HepG2 (cell line): ENCODE results near the gene ST7L. TPM values are rescaled to one million over a fixed set of nuclear protein-coding genes. Genes with fewer than 3 reads are reported as not detected.
A peak's percentile ranks its signal among the peaks of the same experiment; 100 is the strongest.

Source experiments
- BHLHE40 ChIP-seq: IDR thresholded peaks from 2 replicates; pipeline ENCODE4 v1.6.1; 2011; ENCODE audit warnings: low read length, improper control_type of control experiment
- HMGA1 ChIP-seq: sonication (generic); formaldehyde crosslinking; conservative IDR thresholded peaks from 2 replicates; pipeline ENCODE4 v1.4.0; 2020; ENCODE audit warnings: missing genetic modification reagents
- KLF16 ChIP-seq, 2 experiments: sonication (generic) in 1 of 2; formaldehyde crosslinking in 1 of 2; IDR thresholded peaks; 2 replicates each; pipeline versions ENCODE4 v1.6.1 to v1.8.0; 2016 to 2023; ENCODE audit warnings: missing genetic modification reagents in 2 of 2, missing compliant biosample characterization in 1 of 2
- MBD4 ChIP-seq: IDR thresholded peaks from 2 replicates; pipeline ENCODE4 v1.6.1; 2012; ENCODE audit warnings: low read length, inconsistent platforms, borderline replicate concordance
- NR2F1 ChIP-seq, 2 experiments: fragments of 450-650 bp in 1 of 2; formaldehyde crosslinking in 1 of 2; IDR thresholded peaks; 2 replicates each; pipeline versions ENCODE4 v1.5.0 to v1.6.1; 2016 to 2020; ENCODE audit warnings: mild to moderate bottlenecking in 1 of 2, missing compliant biosample characterization in 1 of 2, missing genetic modification reagents in 1 of 2, moderate library complexity in 1 of 2
- NRL ChIP-seq: sonication (generic); formaldehyde crosslinking; IDR thresholded peaks from 2 replicates; pipeline ENCODE4 v1.5.0; 2020; ENCODE audit warnings: missing genetic modification reagents, mild to moderate bottlenecking, moderate library complexity, borderline replicate concordance
- RFX3 ChIP-seq: IDR thresholded peaks from 2 replicates; pipeline ENCODE4 v1.6.1; 2016; ENCODE audit warnings: missing biosample characterization, missing genetic modification reagents
- RORA ChIP-seq: sonication (generic); formaldehyde crosslinking; IDR thresholded peaks from 2 replicates; pipeline ENCODE4 v1.5.0; 2020; ENCODE audit warnings: mild to moderate bottlenecking, missing genetic modification reagents, moderate library complexity
- SOX5 ChIP-seq: IDR thresholded peaks from 2 replicates; pipeline ENCODE4 v1.6.1; 2016; ENCODE audit warnings: borderline replicate concordance
- SP1 ChIP-seq, 2 experiments: fragments of 450-650 bp in 1 of 2; sonication (generic) in 1 of 2; formaldehyde crosslinking in 1 of 2; IDR thresholded peaks; 2 replicates each; pipeline versions ENCODE4 v1.4.0 to v1.6.1; 2016 to 2020; ENCODE audit warnings: missing genetic modification reagents in 1 of 2
- TCF7 ChIP-seq: sonication (generic); IDR thresholded peaks from 2 replicates; pipeline ENCODE4 v1.6.1; 2016; ENCODE audit warnings: antibody characterized with exemption, low read depth
- ZNF232 ChIP-seq: sonication (generic); formaldehyde crosslinking; IDR thresholded peaks from 2 replicates; pipeline ENCODE4 v1.4.0; 2020; ENCODE audit warnings: missing genetic modification reagents, borderline replicate concordance
- ZNF24 ChIP-seq: fragments of 450-650 bp; IDR thresholded peaks from 2 replicates; pipeline ENCODE4 v1.6.1; 2017; ENCODE audit warnings: antibody characterized with exemption, mild to moderate bottlenecking
- ZNF331 ChIP-seq: sonication (generic); formaldehyde crosslinking; IDR thresholded peaks from 2 replicates; pipeline ENCODE4 v1.4.0; 2020; ENCODE audit warnings: missing genetic modification reagents
- ZNF7 ChIP-seq: IDR thresholded peaks from 2 replicates; pipeline ENCODE4 v1.6.1; 2016; ENCODE audit warnings: missing biosample characterization, missing genetic modification reagents
- polyA plus RNA-seq, 8 experiments: library from polyadenylated mRNA; depleted of rRNA in 3 of 8; stranded (reverse) in 7 of 8; unstranded in 1 of 8; fragments of >200 nt; fragmentation: Illumina TruSeq in 4 of 8; extraction: Trizol in 4 of 8; gene quantifications; 2 replicates each; pipeline versions ENCODE4 v1.2.1 to v1.2.3, GENCODE V29; 2011 to 2016; ENCODE audit warnings: low read depth in 4 of 8, missing spikeins in 1 of 8, mixed read lengths in 1 of 8; ENCODE audit not compliant: insufficient read depth in 1 of 8
- total RNA-seq, 5 experiments: library from RNA; depleted of rRNA; stranded (reverse); fragments of >200 nt; fragmentation: Illumina TruSeq; extraction: Trizol; gene quantifications; 2 replicates each; pipeline ENCODE4 v1.2.3, GENCODE V29; 2016; ENCODE audit warnings: low read depth in 1 of 5
- TF ChIP-seq, protein P1 (sequence below): sonication (generic); formaldehyde crosslinking; IDR thresholded peaks from 2 replicates; pipeline ENCODE4 v1.9.0; 2022; ENCODE audit warnings: missing genetic modification reagents, mild to moderate bottlenecking, borderline replicate concordance
- TF ChIP-seq, protein P2 (sequence below): sonication (generic); formaldehyde crosslinking; IDR thresholded peaks from 2 replicates; pipeline ENCODE4 v1.5.0; 2020; ENCODE audit warnings: mild to moderate bottlenecking, missing genetic modification reagents, moderate library complexity
- TF ChIP-seq, protein P3 (sequence below): sonication (generic); formaldehyde crosslinking; IDR thresholded peaks from 2 replicates; pipeline ENCODE4 v1.4.0; 2020; ENCODE audit warnings: missing genetic modification reagents
- TF ChIP-seq, protein P4 (sequence below): sonication (generic); formaldehyde crosslinking; IDR thresholded peaks from 2 replicates; pipeline ENCODE4 v1.5.0; 2020; ENCODE audit warnings: missing genetic modification reagents, mild to moderate bottlenecking, borderline replicate concordance
- TF ChIP-seq, protein P5 (sequence below): sonication (generic); formaldehyde crosslinking; IDR thresholded peaks from 2 replicates; pipeline ENCODE4 v1.8.1; 2022; ENCODE audit warnings: mild to moderate bottlenecking, missing genetic modification reagents

Gene ST7L
- total and polyA plus RNA-seq, 2 of the 13 experiments (the other 11 are each of a cell fraction or from before 2014, with no cell fraction given), result 8.6 to 19.9 TPM

DNA sequence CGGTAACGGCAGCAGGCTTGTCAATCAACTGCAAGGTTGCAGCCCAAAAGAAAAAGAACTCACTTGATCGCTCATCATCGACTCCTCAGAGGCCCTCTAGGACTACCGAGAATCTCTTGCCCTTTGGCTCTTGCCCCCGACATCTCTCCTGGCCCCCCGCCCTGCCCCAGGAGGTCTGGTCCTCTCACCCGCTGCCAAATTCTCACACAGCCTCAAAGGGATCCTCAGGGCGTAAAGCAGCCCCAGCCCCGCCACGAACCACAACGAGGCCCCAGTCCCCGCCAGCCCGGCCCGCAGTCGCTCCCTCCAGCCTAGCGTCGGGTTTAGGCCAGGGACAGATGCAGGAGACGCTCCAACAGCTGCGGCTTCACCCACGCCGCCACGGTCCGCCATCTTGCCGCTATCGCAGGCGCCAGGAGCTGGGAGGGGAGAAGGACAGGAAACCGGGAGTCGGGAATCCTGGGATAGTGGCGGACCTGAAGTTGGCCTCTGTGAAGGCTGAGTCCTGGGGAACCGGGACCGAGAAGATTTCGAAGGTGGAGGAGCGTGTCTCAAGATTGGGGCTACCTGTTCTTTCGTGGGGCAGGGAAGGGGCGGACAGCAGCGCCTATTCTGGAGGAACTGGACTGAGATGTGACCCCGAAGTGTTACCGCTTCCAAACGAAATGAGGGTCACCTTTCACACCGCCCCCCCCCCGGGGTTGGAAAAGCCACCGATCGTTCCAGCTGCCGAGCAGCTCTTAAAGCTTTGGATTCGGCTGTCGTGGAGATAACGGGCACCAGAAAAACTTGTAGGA is at the start of gene ST7L (continued):
- TF ChIP-seq, protein P1, sequence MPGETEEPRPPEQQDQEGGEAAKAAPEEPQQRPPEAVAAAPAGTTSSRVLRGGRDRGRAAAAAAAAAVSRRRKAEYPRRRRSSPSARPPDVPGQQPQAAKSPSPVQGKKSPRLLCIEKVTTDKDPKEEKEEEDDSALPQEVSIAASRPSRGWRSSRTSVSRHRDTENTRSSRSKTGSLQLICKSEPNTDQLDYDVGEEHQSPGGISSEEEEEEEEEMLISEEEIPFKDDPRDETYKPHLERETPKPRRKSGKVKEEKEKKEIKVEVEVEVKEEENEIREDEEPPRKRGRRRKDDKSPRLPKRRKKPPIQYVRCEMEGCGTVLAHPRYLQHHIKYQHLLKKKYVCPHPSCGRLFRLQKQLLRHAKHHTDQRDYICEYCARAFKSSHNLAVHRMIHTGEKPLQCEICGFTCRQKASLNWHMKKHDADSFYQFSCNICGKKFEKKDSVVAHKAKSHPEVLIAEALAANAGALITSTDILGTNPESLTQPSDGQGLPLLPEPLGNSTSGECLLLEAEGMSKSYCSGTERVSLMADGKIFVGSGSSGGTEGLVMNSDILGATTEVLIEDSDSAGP, result no peak
- no peak for TF ChIP-seq TCF7
- TF ChIP-seq MBD4, result no peak
- no peak for TF ChIP-seq ZNF7 (CRISPR knock-in tag)
- no peak for TF ChIP-seq BHLHE40
- TF ChIP-seq RFX3, result no peak
- TF ChIP-seq RORA (CRISPR knock-in tag), result peak; percentile 84; the same call in 1 of the 2 replicates
- TF ChIP-seq KLF16 (CRISPR knock-in tag; IDR thresholded peaks at IDR 0.05), result 0 out of 4 replicates have a peak, but pooled peaks of 1 of the 2 experiments have one; percentile 27
- TF ChIP-seq, protein P2, sequence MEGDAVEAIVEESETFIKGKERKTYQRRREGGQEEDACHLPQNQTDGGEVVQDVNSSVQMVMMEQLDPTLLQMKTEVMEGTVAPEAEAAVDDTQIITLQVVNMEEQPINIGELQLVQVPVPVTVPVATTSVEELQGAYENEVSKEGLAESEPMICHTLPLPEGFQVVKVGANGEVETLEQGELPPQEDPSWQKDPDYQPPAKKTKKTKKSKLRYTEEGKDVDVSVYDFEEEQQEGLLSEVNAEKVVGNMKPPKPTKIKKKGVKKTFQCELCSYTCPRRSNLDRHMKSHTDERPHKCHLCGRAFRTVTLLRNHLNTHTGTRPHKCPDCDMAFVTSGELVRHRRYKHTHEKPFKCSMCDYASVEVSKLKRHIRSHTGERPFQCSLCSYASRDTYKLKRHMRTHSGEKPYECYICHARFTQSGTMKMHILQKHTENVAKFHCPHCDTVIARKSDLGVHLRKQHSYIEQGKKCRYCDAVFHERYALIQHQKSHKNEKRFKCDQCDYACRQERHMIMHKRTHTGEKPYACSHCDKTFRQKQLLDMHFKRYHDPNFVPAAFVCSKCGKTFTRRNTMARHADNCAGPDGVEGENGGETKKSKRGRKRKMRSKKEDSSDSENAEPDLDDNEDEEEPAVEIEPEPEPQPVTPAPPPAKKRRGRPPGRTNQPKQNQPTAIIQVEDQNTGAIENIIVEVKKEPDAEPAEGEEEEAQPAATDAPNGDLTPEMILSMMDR (CRISPR knock-in tag), result no peak
- TF ChIP-seq ZNF331 (CRISPR knock-in tag), result no peak
- TF ChIP-seq SP1 (IDR thresholded peaks at IDR 0.05), result no peak
- TF ChIP-seq SP1 (CRISPR knock-in tag; IDR thresholded peaks at IDR 0.05), result no peak
- TF ChIP-seq HMGA1, result no peak
- TF ChIP-seq NRL (CRISPR knock-in tag), result peak; percentile 55; the same call in 1 of the 2 replicates
- no peak for TF ChIP-seq ZNF24
- no peak; the same call in 1 of the 2 replicates for TF ChIP-seq ZNF232 (CRISPR knock-in tag)
- TF ChIP-seq, protein P3, sequence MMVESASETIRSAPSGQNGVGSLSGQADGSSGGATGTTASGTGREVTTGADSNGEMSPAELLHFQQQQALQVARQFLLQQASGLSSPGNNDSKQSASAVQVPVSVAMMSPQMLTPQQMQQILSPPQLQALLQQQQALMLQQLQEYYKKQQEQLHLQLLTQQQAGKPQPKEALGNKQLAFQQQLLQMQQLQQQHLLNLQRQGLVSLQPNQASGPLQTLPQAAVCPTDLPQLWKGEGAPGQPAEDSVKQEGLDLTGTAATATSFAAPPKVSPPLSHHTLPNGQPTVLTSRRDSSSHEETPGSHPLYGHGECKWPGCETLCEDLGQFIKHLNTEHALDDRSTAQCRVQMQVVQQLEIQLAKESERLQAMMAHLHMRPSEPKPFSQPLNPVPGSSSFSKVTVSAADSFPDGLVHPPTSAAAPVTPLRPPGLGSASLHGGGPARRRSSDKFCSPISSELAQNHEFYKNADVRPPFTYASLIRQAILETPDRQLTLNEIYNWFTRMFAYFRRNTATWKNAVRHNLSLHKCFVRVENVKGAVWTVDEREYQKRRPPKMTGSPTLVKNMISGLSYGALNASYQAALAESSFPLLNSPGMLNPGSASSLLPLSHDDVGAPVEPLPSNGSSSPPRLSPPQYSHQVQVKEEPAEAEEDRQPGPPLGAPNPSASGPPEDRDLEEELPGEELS (CRISPR knock-in tag), result peak; percentile 30; the same call in 1 of the 2 replicates
- TF ChIP-seq, protein P4, sequence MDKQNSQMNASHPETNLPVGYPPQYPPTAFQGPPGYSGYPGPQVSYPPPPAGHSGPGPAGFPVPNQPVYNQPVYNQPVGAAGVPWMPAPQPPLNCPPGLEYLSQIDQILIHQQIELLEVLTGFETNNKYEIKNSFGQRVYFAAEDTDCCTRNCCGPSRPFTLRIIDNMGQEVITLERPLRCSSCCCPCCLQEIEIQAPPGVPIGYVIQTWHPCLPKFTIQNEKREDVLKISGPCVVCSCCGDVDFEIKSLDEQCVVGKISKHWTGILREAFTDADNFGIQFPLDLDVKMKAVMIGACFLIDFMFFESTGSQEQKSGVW (CRISPR knock-in tag), result no peak
- no peak for TF ChIP-seq NR2F1 (CRISPR knock-in tag; IDR thresholded peaks at IDR 0.05)
- TF ChIP-seq SOX5 (CRISPR knock-in tag), result no peak
- TF ChIP-seq, protein P5, sequence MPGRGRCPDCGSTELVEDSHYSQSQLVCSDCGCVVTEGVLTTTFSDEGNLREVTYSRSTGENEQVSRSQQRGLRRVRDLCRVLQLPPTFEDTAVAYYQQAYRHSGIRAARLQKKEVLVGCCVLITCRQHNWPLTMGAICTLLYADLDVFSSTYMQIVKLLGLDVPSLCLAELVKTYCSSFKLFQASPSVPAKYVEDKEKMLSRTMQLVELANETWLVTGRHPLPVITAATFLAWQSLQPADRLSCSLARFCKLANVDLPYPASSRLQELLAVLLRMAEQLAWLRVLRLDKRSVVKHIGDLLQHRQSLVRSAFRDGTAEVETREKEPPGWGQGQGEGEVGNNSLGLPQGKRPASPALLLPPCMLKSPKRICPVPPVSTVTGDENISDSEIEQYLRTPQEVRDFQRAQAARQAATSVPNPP (CRISPR knock-in tag), result no peak
